ENCODE data around the gene ACSS2.
A peak's percentile ranks its signal among the peaks of the same experiment; 100 is the strongest.

ACSS2 gene

GRCh38 chr20:34952671-34953070 lies 76.3 kb downstream of the ACSS2 start:
- no peak for DNase-seq

- no peak for DNase-seq
Measured at GRCh38 chr20:34953960-34954359, 77.5 kb downstream of the ACSS2 start.

DNA sequence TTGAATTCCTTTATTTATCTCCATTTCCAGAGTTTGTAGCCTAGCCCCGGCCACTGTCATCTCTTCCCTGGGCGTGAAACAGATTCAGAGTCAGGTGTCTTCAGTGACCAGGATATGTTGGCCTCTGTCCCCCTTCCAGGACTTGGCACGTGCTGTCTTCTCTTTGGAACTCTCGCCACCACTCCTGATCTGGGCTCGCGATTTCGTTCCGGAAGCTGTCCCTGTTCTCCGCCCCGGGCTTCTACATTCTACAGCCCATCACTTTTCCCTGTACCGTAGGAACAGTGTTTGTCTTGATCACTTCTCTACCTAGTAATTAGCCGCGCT lies 78.5 kb downstream of the ACSS2 start:
- peak in 1 of 2 experiments; percentile 73 for DNase-seq

DNA sequence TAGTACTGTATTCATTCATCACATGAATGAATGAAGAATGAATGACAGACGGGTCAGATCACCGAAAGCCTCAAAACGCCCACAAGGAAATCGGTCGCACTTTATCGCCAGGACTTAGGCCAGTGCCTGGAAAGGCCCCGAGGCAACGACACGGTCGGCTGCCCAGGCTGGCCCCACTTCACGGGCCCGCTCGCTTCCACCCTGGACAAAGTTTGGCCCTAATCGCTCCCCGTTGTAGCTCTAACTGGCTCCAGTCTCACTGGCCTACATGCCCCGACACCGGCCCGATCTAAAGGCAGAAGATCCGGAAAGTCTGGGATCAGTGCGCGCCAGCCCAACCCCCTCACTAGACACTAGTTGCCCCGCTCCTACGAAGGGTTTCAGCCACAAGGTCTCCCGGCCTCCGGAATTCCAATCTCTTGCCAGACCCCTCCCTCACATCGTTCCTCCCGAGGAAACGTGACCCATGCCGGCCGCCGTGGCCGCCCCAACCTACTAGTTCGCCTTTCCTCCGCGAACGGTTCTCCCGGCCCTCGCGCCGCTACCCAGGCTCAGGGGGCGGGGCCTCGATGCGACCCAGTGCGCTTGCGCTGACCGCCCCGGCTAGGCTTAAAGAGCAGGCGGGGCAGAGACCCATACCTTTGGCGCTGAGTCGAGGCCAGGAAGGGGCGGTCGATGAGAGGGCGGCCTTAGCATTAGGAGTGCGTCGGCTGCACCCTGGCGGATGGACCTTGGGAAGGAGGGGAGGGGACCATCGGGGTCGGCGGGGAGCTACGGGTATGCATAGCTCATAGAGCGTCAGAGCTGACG lies 79.0 kb downstream of the ACSS2 start, which contains the start of the genes GSS and MYH7B:
GSS (minus strand) TSS at position 576 of the 810 bp plus-strand sequence. CDS start 3,954 bp downstream, outside the sequence.
MYH7B (plus strand) TSS at position 638 of the 810 bp plus-strand sequence. CDS start 22,138 bp downstream, outside the sequence.
- peak; percentile 95 to 97 for DNase-seq

- DNase-seq = no peak
Measured at GRCh38 chr20:34956041-34956458, 79.6 kb downstream of the ACSS2 start.

GRCh38 chr20:34956751-34957472 lies 80.5 kb downstream of the ACSS2 start:
- DNase-seq = no peak

- DNase-seq = no peak
Measured at GRCh38 chr20:34964486-34964885, 88.1 kb downstream of the ACSS2 start.

DNA sequence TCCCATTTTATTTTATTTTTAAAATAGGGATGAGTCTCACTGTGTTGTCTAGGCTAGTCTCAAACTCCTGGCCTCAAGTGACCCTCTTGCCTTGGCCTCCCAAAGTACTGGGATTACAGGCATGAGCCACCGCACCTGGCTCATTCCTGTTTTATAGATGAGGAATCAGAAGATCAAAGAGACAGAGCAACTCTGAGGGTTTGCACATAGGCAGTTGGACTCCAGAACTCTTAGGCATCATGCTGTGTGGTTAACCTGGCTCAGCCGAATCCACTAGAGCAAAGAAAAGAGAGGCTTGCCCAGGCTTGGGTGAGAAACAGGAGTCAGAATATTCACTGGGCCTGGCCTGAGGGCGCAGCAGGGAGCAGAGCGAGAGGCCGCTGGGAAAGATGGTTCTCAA lies 88.6 kb downstream of the ACSS2 start:
- DNase-seq = no peak

DNA sequence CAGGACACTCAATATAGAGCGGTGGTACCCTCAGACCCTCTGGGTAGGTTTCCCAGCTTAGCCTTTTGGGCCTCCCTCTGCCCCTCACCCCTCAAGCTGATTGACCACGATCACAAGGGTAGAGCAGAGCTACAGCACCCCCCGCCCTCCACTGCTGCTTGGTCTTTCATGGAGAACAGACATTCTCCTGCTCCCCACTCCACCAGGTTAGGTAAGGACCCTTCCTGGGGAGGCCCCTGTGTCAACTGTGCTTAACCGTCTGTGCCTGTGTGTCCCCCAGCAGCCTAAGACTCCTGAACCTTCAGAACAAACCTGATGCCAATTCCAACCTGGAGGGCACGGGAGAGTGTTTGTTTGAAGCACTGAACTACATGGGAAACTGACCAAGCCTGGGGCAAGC lies 91.0 kb downstream of the ACSS2 start:
- DNase-seq = no peak

DNA sequence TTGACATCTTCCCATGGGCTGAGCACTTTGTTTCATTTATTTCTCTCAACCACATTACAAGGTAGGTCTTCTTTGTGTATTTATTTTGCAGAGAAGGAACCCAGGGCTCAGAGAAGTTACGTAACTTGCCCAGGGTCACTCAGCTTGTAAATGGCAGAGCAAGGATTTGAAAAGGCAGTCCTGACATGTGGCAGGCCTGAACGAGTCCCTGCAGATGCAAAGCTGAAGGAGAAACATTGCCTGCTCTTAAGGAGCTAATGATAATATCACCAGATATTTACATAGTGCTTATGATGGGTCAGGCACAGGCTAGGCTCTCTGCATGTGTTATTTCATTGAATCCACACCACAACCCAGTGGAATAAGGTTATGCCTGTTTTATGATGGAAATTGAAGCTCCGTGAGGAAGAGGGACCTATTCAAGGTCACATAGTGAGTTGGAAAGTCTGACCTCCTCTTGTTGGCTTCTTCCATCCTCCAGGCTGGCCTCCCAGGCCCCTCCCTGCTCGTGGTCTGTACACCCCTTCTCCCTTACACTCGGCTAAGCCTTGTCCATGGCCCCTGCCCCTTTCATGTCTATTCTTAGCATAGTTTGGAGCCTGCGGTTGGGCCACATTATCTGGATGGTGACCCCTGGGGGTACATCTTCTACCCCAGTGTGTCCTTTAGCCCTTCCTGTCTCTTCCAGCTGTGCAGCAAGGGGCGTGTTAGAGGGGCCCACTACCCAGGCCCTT lies 91.8 kb downstream of the ACSS2 start:
- no peak for DNase-seq

GRCh38 chr20:34970193-34970840 lies 93.9 kb downstream of the ACSS2 start:
- no peak for DNase-seq

DNA sequence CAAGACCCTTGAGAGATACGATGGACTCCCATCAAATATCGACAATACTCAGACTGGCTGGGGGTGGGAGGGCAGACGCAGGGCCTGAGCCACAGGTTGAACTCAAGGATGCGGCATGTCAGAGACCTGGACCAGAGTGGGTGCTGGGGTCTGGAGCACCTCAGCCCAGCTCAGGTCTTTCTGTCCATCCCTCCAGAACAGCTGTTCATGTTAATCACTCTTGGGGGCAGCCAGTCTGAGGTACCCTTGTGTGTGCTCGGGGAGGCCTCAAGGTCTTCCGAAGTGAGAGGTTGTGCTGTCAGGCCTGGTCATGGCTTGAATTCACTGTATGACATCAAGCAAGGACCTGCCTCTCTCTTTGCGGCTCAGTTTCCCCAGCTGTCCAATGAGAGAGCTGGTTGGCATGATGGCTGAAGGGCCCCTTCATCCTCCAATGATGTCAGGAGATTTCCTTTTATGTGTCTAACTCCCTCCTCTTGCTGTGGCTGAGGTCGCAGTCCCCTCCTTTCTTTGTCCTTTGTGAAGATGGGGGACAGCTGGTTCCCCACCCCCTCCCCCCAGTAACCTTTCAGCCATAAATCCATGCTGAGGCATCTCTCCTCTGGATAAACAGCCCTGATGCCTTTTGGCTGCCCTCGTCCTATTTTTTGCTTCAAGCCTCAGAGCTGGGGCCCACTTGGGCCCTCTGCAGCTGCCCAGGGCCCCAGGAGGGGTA lies 94.6 kb downstream of the ACSS2 start:
- no peak for DNase-seq

GRCh38 chr20:34971561-34972235 lies 95.3 kb downstream of the ACSS2 start:
- DNase-seq = no peak

DNA sequence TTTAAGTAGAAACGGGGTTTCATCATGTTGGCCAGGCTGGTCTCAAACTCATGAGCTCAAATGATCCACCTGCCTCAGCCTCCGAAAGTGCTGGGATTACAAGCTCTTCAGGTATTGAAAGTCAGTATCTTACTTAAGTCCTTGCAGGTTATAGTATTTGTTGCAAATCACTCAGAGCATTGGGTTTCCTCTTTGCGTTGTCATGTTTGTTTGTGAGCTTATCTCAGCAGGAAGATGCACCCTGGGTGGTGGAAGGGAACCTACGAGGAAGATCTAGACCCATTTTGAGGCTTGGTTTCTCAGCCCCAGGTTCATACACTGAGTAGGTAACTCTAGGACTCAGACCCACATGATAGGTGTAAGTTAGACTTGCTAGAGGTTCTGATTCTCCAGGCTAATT lies 97.8 kb downstream of the ACSS2 start:
- no peak for DNase-seq

DNA sequence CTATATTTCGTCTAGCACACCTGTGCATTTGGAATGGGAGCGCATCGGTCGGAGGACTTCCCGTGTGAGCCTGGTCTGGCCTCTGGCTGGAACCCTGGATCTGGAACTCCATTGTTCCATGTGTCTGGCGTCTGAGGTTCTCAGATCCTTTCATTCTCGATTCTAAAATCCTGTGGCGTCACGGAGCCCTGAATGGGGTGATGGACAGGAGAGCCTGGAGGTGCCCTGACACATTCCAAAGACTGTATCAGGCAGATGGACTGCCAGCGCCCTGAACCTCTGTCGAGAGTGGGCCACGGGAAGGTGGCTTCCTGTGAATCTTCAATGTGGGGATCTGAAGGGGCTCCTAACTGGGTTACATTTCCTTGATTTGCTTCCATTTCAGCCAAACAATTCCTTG lies 99.9 kb downstream of the ACSS2 start:
- DNase-seq = no peak

Data from NCI-H2081 (cell line).